Smooth muscle cell (in vitro differentiated cells): ENCODE data around the gene CIAO2B. TPM values are rescaled to one million over a fixed set of nuclear protein-coding genes. Genes with fewer than 3 reads are reported as not detected.

ENCODE experiments used
- DNase-seq: peaks from one replicate; lab custom pipeline; 2025; ENCODE audit not compliant: unreplicated experiment; lab: John Stamatoyannopoulos, UW
- H2AFZ ChIP-seq: fragments of 200-600 bp; sonication (generic); 2 replicates; pipeline ENCODE4 v1.6.0; 2016; ENCODE audit warnings: antibody characterized with exemption, low read depth, mild to moderate bottlenecking
- H3F3A ChIP-seq: fragments of 200-600 bp; sonication (generic); 2 replicates; pipeline ENCODE4 v1.6.0; 2017; ENCODE audit warnings: antibody characterized with exemption, low read depth
- H3K27ac ChIP-seq: fragments of 200-600 bp; sonication (generic); 2 replicates; pipeline ENCODE4 v1.5.1; 2016; ENCODE audit warnings: low read depth, mild to moderate bottlenecking
- H3K27me3 ChIP-seq: fragments of 200-600 bp; sonication (generic); 2 replicates; pipeline ENCODE4 v1.6.1; 2016; ENCODE audit warnings: low read depth, mild to moderate bottlenecking
- H3K36me3 ChIP-seq: fragments of 200-600 bp; sonication (generic); 2 replicates; pipeline ENCODE4 v1.5.1; 2016; ENCODE audit warnings: low read depth
- H3K4me1 ChIP-seq: fragments of 200-600 bp; sonication (generic); 2 replicates; pipeline ENCODE4 v1.5.1; 2016; ENCODE audit warnings: low read depth
- H3K4me2 ChIP-seq: fragments of 200-600 bp; sonication (generic); 2 replicates; pipeline ENCODE4 v1.6.0; 2016; ENCODE audit warnings: mild to moderate bottlenecking
- H3K4me3 ChIP-seq: fragments of 200-600 bp; sonication (generic); 2 replicates; pipeline ENCODE4 v1.5.1; 2016; ENCODE audit warnings: mild to moderate bottlenecking
- H3K79me2 ChIP-seq: fragments of 200-600 bp; sonication (generic); 2 replicates; pipeline ENCODE4 v1.6.0; 2016; ENCODE audit warnings: low read depth, mild to moderate bottlenecking
- H3K9ac ChIP-seq: fragments of 200-600 bp; sonication (generic); 2 replicates; pipeline ENCODE4 v1.6.0; 2016; ENCODE audit warnings: low read depth
- H3K9me3 ChIP-seq: fragments of 200-600 bp; sonication (generic); replicated peaks from 2 replicates; pipeline ENCODE4 v1.5.1; 2016; ENCODE audit warnings: low read depth
- H4K20me1 ChIP-seq: fragments of 200-600 bp; sonication (generic); 2 replicates; pipeline ENCODE4 v1.6.0; 2016; ENCODE audit warnings: low read depth
- CTCF ChIP-seq: fragments of 200-600 bp; sonication (generic); IDR thresholded peaks from 2 replicates; pipeline ENCODE4 v1.5.1; 2017; ENCODE audit warnings: borderline replicate concordance, mild to moderate bottlenecking, antibody characterized with exemption; ENCODE audit not compliant: insufficient read depth, poor library complexity, severe bottlenecking
- WGBS: methylation state at CpG from one replicate; pipeline ENCODE4 v1.1.7; 2016; ENCODE audit warnings: low lambda C conversion rate; 5-methylcytosine and 5-hydroxymethylcytosine counted together
- polyA plus RNA-seq: library from polyadenylated mRNA; unstranded; fragments of >200 nt; fragmentation: Nextera tagmentation; extraction: Ambion mirVana; gene quantifications from 2 replicates; pipeline ENCODE4 v1.2.1, GENCODE V29; 2016
- total RNA-seq: library from RNA; depleted of rRNA; stranded (reverse); fragments of >200 nt; gene quantifications from 2 replicates; pipeline ENCODE4 v1.2.3, GENCODE V29; 2014

CIAO2B gene
- total and polyA plus RNA-seq, 2 experiments from 2014 or later, result 141 to 173 TPM

DNA sequence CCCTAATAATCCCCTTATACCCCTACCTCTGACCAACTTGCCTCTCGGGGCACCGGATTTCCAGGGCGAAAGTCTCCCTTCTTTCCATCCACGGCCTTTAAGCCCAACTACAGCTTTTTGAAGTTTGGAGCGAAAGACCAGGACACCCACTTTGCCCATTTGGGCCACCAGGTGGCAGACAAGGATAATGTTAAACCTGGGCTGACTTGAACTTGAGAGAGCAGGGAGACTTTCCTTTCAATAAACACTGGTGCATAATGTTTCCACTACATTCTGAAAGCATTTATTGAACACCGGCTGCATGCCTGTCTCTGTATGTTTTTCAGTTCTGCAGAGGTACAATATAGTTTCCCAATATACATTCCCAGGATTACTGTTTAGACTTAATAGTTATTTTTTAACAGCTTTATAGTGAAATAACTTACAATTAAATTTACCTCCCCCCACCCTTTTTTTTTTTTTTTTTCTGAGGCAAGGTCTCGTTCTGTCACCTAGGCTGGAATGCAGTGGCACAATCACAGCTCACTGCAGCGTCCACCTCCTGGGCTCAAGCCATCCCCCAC lies 20.0 kb upstream of the CIAO2B start:
- 34% methylated on average over 8 of the region's 8 CpGs for WGBS
- no peaks in the 10 kb centered on the region for H4K20me1 ChIP-seq
- no peaks in the 10 kb centered on the region for H3K36me3 ChIP-seq
- no peak overlapping the region for H3K4me3 ChIP-seq
- H3K4me2 ChIP-seq, result no peak overlapping the region
- H2AFZ ChIP-seq, result no peak overlapping the region
- H3K27ac ChIP-seq, result no peak overlapping the region
- H3K79me2 ChIP-seq, result no peaks in the 10 kb centered on the region
- peak; percentile 85 for TF ChIP-seq CTCF
- H3F3A ChIP-seq, result no peaks in the 10 kb centered on the region
- peak; percentile 13 for DNase-seq
- no peak overlapping the region for H3K9ac ChIP-seq
- H3K27me3 ChIP-seq, result peaks cover 8% of the 10 kb centered on the region
- no peaks in the 10 kb centered on the region for H3K4me1 ChIP-seq
- H3K9me3 ChIP-seq, result no peaks in the 10 kb centered on the region

DNA sequence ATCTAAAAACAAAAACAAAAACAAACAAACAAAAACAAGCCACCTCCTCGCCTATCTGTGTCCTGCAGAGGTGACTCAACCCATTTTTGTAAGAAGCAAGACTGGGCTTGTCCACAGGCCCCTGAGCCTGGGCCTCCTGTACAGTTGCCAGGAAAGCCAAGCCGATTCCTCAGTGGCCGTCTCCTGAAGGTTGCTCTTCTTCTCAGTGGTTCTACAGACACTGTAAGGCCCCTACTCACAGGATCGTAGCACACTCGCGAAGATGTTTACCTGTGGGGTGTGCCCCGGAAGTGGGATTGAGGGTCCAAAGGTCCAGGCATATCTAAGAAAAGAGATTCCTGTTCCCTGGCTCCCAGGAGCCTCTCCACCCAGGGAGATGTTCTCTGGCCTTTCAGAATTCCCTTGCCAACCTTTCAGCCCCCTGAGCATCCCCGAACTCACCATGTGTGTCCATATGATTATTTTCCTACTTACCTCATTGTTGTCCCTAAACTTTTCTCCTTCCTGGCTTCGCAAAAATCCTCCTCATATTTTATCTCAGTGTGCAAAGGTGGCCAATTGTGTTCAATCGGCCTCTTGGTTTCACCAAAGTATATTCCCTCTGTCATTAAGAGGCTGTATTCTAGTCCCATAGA lies 19.4 kb upstream of the CIAO2B start:
- no peaks in the 10 kb centered on the region for H3K9me3 ChIP-seq
- no peaks in the 10 kb centered on the region for H4K20me1 ChIP-seq
- no peaks in the 10 kb centered on the region for H3F3A ChIP-seq
- no peak overlapping the region for H3K4me2 ChIP-seq
- no peak overlapping the region for H2AFZ ChIP-seq
- no peaks in the 10 kb centered on the region for H3K36me3 ChIP-seq
- 79% methylated on average over 10 of the region's 10 CpGs for WGBS
- no peak overlapping the region for H3K9ac ChIP-seq
- no peak overlapping the region for H3K27ac ChIP-seq
- H3K4me3 ChIP-seq, result no peak overlapping the region
- peaks cover 14% of the 10 kb centered on the region for H3K27me3 ChIP-seq
- TF ChIP-seq CTCF, result no peak
- no peak for DNase-seq
- no peaks in the 10 kb centered on the region for H3K79me2 ChIP-seq
- H3K4me1 ChIP-seq, result no peaks in the 10 kb centered on the region

GRCh38 chr16:66952430-66953110 lies 18.4 kb upstream of the CIAO2B start:
- DNase-seq, result no peak
- no peak overlapping the region for H3K4me2 ChIP-seq
- H3K36me3 ChIP-seq, result no peaks in the 10 kb centered on the region
- no peak overlapping the region for H3K9ac ChIP-seq
- no peaks in the 10 kb centered on the region for H3F3A ChIP-seq
- H4K20me1 ChIP-seq, result no peaks in the 10 kb centered on the region
- 90% methylated on average over 7 of the region's 7 CpGs for WGBS
- no peaks in the 10 kb centered on the region for H3K79me2 ChIP-seq
- no peak overlapping the region for H2AFZ ChIP-seq
- no peak overlapping the region for H3K4me3 ChIP-seq
- no peak overlapping the region for H3K27ac ChIP-seq
- no peak for TF ChIP-seq CTCF
- peaks cover 20% of the 10 kb centered on the region for H3K27me3 ChIP-seq
- no peaks in the 10 kb centered on the region for H3K9me3 ChIP-seq
- H3K4me1 ChIP-seq, result no peaks in the 10 kb centered on the region
